ENCODE results near the gene SHISAL1. TPM values are rescaled to one million over a fixed set of nuclear protein-coding genes. Genes with fewer than 3 reads are reported as not detected.

SHISAL1 gene
- total and polyA plus RNA-seq, 2 donors (not counting 3 experiments of a cell fraction or from before 2014, with no cell fraction given) = 0.01 to 0.07 TPM

DNA sequence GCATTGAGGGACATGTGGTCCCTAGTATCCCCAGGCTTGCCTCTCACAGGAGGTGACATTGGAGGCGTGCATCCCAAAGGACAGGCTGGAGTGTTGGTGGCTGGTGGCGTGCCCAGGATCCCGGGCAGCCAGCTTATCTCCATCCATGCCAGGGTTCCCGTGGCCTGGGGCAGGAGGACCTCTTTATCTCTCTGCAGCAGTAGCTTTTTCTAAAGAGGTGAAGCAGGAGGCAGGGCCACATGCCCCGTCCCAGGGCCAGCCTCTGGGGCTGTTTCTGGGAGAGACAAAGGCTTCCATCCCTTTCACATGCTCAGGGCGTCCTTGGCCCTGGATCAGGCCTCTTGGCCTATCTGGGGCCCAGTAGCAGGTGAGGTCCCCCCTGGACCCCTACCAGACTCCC lies 112.3 kb downstream of the SHISAL1 start:
- DNase-seq (ENCODE audit: low read depth, low spot score) (no peak), FAIRE-seq (no peak)
- dilution Hi-C loops (cut with MboI; ENCODE audit: extremely low pct_ligation_motif_present, low sequenced_read_pairs) (no loop called here), intact Hi-C loops (cut with micrococcal nuclease) (no loop called here)
- ChIA-PET POLR2A (no interaction called here), CTCF (no interaction called here)
- H3K9ac ChIP-seq (replicated peaks; ENCODE audit: extremely low read depth, insufficient read depth, low read length) = no peak overlapping the region
- H3K9me3 ChIP-seq (replicated peaks; ENCODE audit: control insufficient read depth, insufficient read depth, low read length) = no peaks in the 10 kb centered on the region
- no peak overlapping the region for H3K27ac ChIP-seq (ENCODE audit: insufficient read depth, low read depth, low read length)
- no peaks in the 10 kb centered on the region for H3K9me1 ChIP-seq (replicated peaks; ENCODE audit: control insufficient read depth, extremely low read depth, insufficient read depth, low read length)
- no peak overlapping the region for H3K4me2 ChIP-seq (ENCODE audit: insufficient read depth, low read length)
- H3K27me3 ChIP-seq (ENCODE audit: control insufficient read depth in 2 of 2, insufficient read depth in 2 of 2, low read length in 2 of 2) = no peaks in the 10 kb centered on the region
- no peaks in the 10 kb centered on the region for H3K4me1 ChIP-seq (ENCODE audit: control insufficient read depth, extremely low read depth, insufficient read depth, low read length)
- TF ChIP-seq MYC (IDR thresholded peaks at IDR 0.05; ENCODE audit: low read depth, low read length) (no peak), JUN (IDR thresholded peaks at IDR 0.05; ENCODE audit: borderline replicate concordance, insufficient read depth, insufficient read length, low read depth) (no peak), GATA2 (IDR thresholded peaks at IDR 0.05; ENCODE audit: insufficient read depth, insufficient read length, low read depth, low read length) (no peak), POLR2AphosphoS5 (IDR thresholded peaks at IDR 0.05; ENCODE audit: insufficient read depth, low read depth, low read length) (no peak), POLR2A (IDR thresholded peaks at IDR 0.05; ENCODE audit: low read depth, low read length) (no peak), EZH2 (IDR thresholded peaks at IDR 0.05; ENCODE audit: borderline replicate concordance, low read depth, low read length, severe bottlenecking) (no peak), FOS (IDR thresholded peaks at IDR 0.05; ENCODE audit: borderline replicate concordance, insufficient read depth, low read length) (no peak)
- TF ChIP-seq, protein P1, sequence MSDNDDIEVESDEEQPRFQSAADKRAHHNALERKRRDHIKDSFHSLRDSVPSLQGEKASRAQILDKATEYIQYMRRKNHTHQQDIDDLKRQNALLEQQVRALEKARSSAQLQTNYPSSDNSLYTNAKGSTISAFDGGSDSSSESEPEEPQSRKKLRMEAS (IDR thresholded peaks at IDR 0.05; ENCODE audit: insufficient read depth, insufficient read length) = no peak
- TF ChIP-seq, protein P2, sequence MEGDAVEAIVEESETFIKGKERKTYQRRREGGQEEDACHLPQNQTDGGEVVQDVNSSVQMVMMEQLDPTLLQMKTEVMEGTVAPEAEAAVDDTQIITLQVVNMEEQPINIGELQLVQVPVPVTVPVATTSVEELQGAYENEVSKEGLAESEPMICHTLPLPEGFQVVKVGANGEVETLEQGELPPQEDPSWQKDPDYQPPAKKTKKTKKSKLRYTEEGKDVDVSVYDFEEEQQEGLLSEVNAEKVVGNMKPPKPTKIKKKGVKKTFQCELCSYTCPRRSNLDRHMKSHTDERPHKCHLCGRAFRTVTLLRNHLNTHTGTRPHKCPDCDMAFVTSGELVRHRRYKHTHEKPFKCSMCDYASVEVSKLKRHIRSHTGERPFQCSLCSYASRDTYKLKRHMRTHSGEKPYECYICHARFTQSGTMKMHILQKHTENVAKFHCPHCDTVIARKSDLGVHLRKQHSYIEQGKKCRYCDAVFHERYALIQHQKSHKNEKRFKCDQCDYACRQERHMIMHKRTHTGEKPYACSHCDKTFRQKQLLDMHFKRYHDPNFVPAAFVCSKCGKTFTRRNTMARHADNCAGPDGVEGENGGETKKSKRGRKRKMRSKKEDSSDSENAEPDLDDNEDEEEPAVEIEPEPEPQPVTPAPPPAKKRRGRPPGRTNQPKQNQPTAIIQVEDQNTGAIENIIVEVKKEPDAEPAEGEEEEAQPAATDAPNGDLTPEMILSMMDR (IDR thresholded peaks at IDR 0.05; ENCODE audit: extremely low read depth in 1 of 2, insufficient read depth in 1 of 2, low read depth in 1 of 2, low read length in 2 of 2) = no peak
- H3K36me3 ChIP-seq (ENCODE audit: control insufficient read depth in 2 of 2, extremely low read depth in 1 of 2, insufficient read depth in 2 of 2, low read length in 2 of 2) = no peaks in the 10 kb centered on the region
- H2AFZ ChIP-seq (ENCODE audit: low read depth, low read length) = no peak overlapping the region
- H4K20me1 ChIP-seq (replicated peaks; ENCODE audit: control insufficient read depth, extremely low read depth, insufficient read depth, low read length) = no peaks in the 10 kb centered on the region
- BruUV-seq (replicated peaks) = no TSS peak
- no peak overlapping the region for H3K4me3 ChIP-seq (replicated peaks in 1 of 3; ENCODE audit: insufficient read depth in 1 of 3, low read depth in 1 of 3, low read length in 3 of 3)
- no peaks in the 10 kb centered on the region for H3K79me2 ChIP-seq (ENCODE audit: control insufficient read depth, insufficient read depth, low read length)
